ENCODE results near the gene MAFG. TPM values are rescaled to one million over a fixed set of nuclear protein-coding genes. Genes with fewer than 3 reads are reported as not detected.

The MAFG gene
- total and polyA plus RNA-seq, 9 of the 15 experiments (the other 6 are each of a cell fraction or from before 2014, with no cell fraction given), result 1.1 to 58.1 (median 24.9) TPM

- H3K36me3 ChIP-seq (ENCODE audit: control insufficient read depth, insufficient read depth, low read length), result peaks cover 79% of the 10 kb centered on the region
- H3K9me3 ChIP-seq (replicated peaks; ENCODE audit: control insufficient read depth, insufficient read depth, low read depth, low read length), result no peaks in the 10 kb centered on the region
- no TSS peak for BruUV-seq (replicated peaks)
- no peaks in the 10 kb centered on the region for H3K27me3 ChIP-seq (ENCODE audit: control insufficient read depth in 2 of 2, insufficient read depth in 2 of 2, low read length in 2 of 2)
- DNase-seq (ENCODE audit: extremely low read depth in 1 of 4, low spot score in 3 of 4), result peak; percentile 88 to 96 (median 90)
- peak; percentile 70 for ATAC-seq
- peaks cover 23% of the 10 kb centered on the region for H4K20me1 ChIP-seq (replicated peaks; ENCODE audit: control insufficient read depth, insufficient read depth, low read length)
- ChIA-PET POLR2A (interaction anchor here (0.6 to 3.4 kb wide), 11 partner anchors 7 to 407 kb away, joined by 3 to 32 read pairs (median 5); partner anchors contain the start of genes MAFG and SLC25A10), CTCF (ENCODE audit: low intra/inter-chr PET ratio) (no interaction called here)
- peak within 1 kb of the TSS; percentile 96 for H3K4me2 ChIP-seq (ENCODE audit: insufficient read depth, low read length)
- intact Hi-C loops (cut with micrococcal nuclease) (no loop called here), in situ Hi-C loops (cut with MboI) (no loop called here)
- peaks cover 69% of the 10 kb centered on the region for H3K79me2 ChIP-seq (ENCODE audit: control insufficient read depth, insufficient read depth, low read length)
- H3K4me3 ChIP-seq, result peak within 1 kb of the TSS; percentile 91
- H3K4me1 ChIP-seq (replicated peaks in 1 of 2; ENCODE audit: control insufficient read depth in 2 of 2, insufficient read depth in 2 of 2, low read length in 2 of 2), result peaks cover 43 to 91% of the 10 kb centered on the region in 2 experiments
- peak within 1 kb of the TSS; percentile 71 to 93 for H3K9ac ChIP-seq (ENCODE audit: insufficient read depth in 1 of 2, low read depth in 2 of 2, low read length in 2 of 2)
- peak within 1 kb of the TSS; percentile 69 for H3K27ac ChIP-seq (ENCODE audit: extremely low read depth, low read depth, low read length)
- peaks cover 8% of the 10 kb centered on the region for H3K9me1 ChIP-seq (ENCODE audit: control insufficient read depth, insufficient read depth, low read length)
- under 1% methylated on average over 34 of the region's 94 CpGs for WGBS (ENCODE audit: insufficient coverage, low coverage, missing lambda C conversion rate)
- FAIRE-seq, result no peak
- no peak within 1 kb of the TSS; the same call in 1 of the 2 replicates for H2AFZ ChIP-seq (ENCODE audit: low read depth, low read length)
- no peak for TF ChIP-seq EP400 (IDR thresholded peaks at IDR 0.05)
- TF ChIP-seq PPARD (CRISPR knock-in tag; IDR thresholded peaks at IDR 0.05), result no peak
- no peak for TF ChIP-seq ESRRB (CRISPR knock-in tag; IDR thresholded peaks at IDR 0.05; ENCODE audit: borderline replicate concordance)
- TF ChIP-seq RNF219 (CRISPR knock-in tag; IDR thresholded peaks at IDR 0.05), result no peak
- TF ChIP-seq MXI1 (IDR thresholded peaks at IDR 0.05; ENCODE audit: low read depth, low read length), result no peak
- no peak for TF ChIP-seq TAF7 (tag; IDR thresholded peaks at IDR 0.05)
- no peak for TF ChIP-seq ETV5 (CRISPR knock-in tag; IDR thresholded peaks at IDR 0.05; ENCODE audit: low read depth)
- no peak for TF ChIP-seq RBM15 (IDR thresholded peaks at IDR 0.05; ENCODE audit: insufficient read depth, low read length)
- no peak for TF ChIP-seq ZNF436 (CRISPR knock-in tag; IDR thresholded peaks at IDR 0.05)
- TF ChIP-seq MEF2A (IDR thresholded peaks at IDR 0.05; ENCODE audit: control insufficient read depth, low read depth, low read length), result no peak
- no peak for TF ChIP-seq ZC3H8 (IDR thresholded peaks at IDR 0.05)
- peak; percentile 91 for TF ChIP-seq POLR2G (IDR thresholded peaks at IDR 0.05; ENCODE audit: low read depth, low read length)
- TF ChIP-seq MTF1 (CRISPR knock-in tag; IDR thresholded peaks at IDR 0.05; ENCODE audit: borderline replicate concordance), result no peak
- TF ChIP-seq, protein P1, sequence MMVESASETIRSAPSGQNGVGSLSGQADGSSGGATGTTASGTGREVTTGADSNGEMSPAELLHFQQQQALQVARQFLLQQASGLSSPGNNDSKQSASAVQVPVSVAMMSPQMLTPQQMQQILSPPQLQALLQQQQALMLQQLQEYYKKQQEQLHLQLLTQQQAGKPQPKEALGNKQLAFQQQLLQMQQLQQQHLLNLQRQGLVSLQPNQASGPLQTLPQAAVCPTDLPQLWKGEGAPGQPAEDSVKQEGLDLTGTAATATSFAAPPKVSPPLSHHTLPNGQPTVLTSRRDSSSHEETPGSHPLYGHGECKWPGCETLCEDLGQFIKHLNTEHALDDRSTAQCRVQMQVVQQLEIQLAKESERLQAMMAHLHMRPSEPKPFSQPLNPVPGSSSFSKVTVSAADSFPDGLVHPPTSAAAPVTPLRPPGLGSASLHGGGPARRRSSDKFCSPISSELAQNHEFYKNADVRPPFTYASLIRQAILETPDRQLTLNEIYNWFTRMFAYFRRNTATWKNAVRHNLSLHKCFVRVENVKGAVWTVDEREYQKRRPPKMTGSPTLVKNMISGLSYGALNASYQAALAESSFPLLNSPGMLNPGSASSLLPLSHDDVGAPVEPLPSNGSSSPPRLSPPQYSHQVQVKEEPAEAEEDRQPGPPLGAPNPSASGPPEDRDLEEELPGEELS (CRISPR knock-in tag; IDR thresholded peaks at IDR 0.05; ENCODE audit: borderline replicate concordance), result no peak
- no peak for TF ChIP-seq NR1H2 (CRISPR knock-in tag; IDR thresholded peaks at IDR 0.05)
- no peak for TF ChIP-seq ZNF79 (CRISPR knock-in tag; IDR thresholded peaks at IDR 0.05; ENCODE audit: low read depth)
- no peak for TF ChIP-seq XRCC5 (IDR thresholded peaks at IDR 0.05; ENCODE audit: low read depth, low read length)
- TF ChIP-seq BACH1 (tag; IDR thresholded peaks at IDR 0.05), result no peak
These were observed 9.8 kb downstream of the MAFG start, which contains the start of gene SIRT7 for GRCh38 chr17:81917565-81918332. Gene SIRT7 (minus strand): TSS chr17:81918176. CDS start chr17:81918131, 45 bp downstream.
